Fibroblast of villous mesenchyme (primary cell): ENCODE measurements around the gene BCAT1. TPM values are rescaled to one million over a fixed set of nuclear protein-coding genes. Genes with fewer than 3 reads are reported as not detected.
A peak's percentile ranks its signal among the peaks of the same experiment; 100 is the strongest.
"Not testable (repeated sequence)": the region's sequence is repeated elsewhere in the genome, so short reads cannot be mapped to it uniquely, and the experiment has no call there.

ENCODE experiments used
- DNase-seq: peaks from one replicate; pipeline ENCODE4 v3.0.0-alpha.2; 2010; ENCODE audit warnings: low read depth
- H3K4me3 ChIP-seq: 2 replicates; pipeline ENCODE4 v1.5.1; 2011; ENCODE audit warnings: low read depth, mild to moderate bottlenecking, low read length
- total RNA-seq: library from RNA; depleted of rRNA; stranded (reverse); fragments of >200 nt; gene quantifications from 2 replicates; pipeline ENCODE4 v1.2.3, GENCODE V29; 2012
- TF ChIP-seq, protein P1 (sequence below): IDR thresholded peaks from 2 replicates; pipeline ENCODE4 v1.5.1; 2012; ENCODE audit warnings: low read depth, mild to moderate bottlenecking, low read length; ENCODE audit not compliant: insufficient read depth

The BCAT1 gene
- total RNA-seq, 1 donor: 199 TPM

DNA sequence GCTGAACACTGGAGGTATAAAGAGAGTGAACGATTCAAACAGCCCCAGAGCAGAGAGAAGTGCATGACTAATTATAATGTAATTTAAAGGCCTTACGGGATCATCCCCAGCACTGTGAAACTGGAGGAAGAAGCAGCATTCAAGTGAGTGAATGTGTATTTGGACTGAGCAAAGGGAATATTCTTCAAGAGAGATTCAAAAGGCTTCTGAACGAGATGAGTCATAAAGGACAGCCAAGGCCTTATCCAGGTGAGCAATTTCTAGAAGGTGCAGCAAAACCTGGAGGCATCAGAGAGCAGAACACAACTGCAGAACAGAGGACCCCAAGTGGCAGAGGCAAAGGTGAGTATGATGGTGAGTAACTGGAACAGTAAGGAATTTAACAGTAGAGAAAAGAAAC is 127.2 kb downstream of the BCAT1 start:
- TF ChIP-seq, protein P1, sequence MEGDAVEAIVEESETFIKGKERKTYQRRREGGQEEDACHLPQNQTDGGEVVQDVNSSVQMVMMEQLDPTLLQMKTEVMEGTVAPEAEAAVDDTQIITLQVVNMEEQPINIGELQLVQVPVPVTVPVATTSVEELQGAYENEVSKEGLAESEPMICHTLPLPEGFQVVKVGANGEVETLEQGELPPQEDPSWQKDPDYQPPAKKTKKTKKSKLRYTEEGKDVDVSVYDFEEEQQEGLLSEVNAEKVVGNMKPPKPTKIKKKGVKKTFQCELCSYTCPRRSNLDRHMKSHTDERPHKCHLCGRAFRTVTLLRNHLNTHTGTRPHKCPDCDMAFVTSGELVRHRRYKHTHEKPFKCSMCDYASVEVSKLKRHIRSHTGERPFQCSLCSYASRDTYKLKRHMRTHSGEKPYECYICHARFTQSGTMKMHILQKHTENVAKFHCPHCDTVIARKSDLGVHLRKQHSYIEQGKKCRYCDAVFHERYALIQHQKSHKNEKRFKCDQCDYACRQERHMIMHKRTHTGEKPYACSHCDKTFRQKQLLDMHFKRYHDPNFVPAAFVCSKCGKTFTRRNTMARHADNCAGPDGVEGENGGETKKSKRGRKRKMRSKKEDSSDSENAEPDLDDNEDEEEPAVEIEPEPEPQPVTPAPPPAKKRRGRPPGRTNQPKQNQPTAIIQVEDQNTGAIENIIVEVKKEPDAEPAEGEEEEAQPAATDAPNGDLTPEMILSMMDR: no peak
- DNase-seq: peak; percentile 48
- H3K4me3 ChIP-seq: no peak overlapping the region

DNA sequence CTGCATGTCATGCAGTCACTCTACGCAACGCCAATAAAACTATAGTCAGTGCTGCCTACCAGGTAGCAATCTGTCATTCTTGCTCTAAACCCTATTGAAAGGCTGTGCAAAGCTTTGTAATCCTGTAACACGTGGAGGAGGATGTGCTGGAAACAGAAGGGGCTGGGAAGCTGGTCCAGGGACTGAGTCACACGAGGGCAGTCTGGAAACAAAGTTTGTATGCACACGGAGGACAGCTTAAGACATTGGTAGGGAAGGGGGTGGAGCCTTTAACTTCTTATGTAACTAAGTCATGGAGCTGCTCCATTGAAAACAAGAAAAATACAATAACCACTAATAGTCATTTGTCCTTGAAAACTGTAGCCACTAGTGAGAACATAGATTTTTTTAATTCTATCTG is 128.0 kb downstream of the BCAT1 start:
- DNase-seq: peak; percentile 61
- H3K4me3 ChIP-seq: no peak overlapping the region
- TF ChIP-seq, protein P1: no peak

DNA sequence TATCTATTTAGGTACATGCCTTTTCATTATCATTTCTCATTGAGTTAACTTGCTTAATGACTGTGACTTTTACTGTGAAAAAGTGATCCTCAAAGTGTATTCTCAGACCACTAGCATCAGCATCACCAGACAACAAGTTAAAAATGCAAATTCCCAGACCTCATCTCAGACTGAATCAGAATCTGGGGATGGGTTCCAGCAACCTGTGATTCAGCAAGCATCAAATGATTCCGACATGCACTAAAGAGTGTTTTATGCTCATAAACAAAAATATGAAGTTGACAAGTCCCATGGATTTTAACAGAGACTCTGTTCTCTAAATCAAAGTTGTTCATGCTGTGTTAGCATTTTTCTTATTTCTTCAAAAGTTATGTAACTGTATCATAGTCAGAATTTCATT is 130.6 kb downstream of the BCAT1 start:
- DNase-seq: no peak
- TF ChIP-seq, protein P1: no peak
- H3K4me3 ChIP-seq: no peak overlapping the region

DNA sequence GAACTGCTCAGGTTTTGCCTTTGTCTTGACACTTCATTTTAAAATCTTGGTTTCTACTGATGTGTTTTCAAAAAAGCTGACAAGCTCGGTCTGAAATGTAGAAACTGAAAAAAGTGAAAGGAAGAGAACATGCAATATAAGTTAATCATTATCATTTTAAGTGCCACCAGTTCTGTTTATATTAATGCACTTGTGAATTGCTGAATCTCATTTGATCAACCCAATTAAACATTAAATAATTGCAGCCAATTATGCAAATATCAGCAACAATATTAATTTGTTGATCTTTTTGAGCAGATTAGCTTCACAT is 133.8 kb downstream of the BCAT1 start:
- no peak for DNase-seq
- TF ChIP-seq, protein P1: no peak
- no peak overlapping the region for H3K4me3 ChIP-seq

DNA sequence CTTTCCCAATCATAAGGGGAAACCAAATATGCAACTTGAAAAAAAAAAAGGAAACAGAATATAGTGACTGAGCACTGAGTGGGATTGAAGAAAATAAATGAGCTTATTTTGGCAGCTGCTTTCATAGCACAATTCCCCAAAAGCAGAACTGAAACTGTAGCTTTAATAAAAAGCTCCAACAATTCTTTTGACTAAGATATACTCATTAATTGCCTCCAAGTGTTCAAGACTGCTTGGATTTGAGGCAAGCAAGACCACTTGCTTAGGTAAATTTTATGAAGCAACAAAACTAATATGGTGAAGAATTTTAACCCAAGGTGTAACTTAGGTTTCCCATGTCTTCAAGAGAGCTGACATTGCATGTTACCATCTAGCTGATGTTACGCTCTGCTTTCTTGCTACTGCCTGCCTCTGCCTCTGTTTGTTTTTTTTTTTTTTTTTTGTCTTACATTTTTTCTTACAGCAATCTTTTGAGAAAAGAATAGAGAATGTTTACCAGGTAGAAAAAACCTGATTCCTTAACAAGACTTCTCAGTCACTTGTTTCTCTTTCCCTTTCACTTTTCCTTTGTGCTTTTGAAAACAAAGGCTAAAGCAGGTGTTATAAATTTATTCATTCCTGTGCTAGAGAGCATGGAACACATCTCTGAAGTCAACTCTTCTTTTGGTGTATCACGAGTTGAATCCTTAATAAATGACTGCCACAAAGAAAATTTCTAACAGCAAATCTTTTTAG is 134.4 kb downstream of the BCAT1 start:
- H3K4me3 ChIP-seq: no peak overlapping the region
- DNase-seq: no peak
- TF ChIP-seq, protein P1: no peak

DNA sequence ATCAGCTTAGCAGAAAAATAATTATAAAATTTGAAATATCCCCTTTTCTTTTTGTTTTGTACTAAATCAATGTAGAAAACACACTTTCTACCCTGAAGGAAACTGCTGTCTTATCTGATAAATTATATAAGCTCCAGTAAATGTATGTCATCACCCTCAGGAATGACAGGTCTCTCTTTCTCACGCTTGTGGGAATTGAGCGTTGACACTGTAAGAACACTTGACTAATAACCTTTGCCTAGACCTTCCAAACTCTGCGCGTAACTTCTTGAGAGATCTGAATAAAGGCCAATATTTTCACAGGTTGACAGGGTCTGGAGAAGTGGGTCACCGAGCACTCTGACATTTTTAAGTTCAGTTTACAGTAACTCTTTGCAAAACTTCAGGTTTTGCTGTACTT is 138.5 kb downstream of the BCAT1 start:
- no peak for DNase-seq
- H3K4me3 ChIP-seq: no peak overlapping the region
- TF ChIP-seq, protein P1: no peak

DNA sequence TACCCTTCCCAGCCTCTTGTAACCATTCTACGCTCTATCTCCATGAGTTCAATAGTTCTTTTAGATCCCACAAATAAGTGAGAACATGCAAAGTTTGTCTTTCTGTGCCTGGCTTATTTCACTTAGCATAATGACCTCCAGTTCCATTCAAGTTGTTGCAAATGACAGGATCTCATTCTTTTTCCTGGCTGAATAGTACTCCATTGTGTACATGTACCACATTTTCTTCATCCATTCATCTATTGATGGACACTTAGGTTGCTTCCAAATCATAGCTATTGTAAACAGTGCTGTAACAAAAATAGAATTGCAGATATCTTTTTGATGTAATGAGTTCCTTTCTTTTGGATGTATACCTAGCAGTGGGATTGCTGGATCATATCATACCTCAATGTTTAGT is 139.6 kb downstream of the BCAT1 start:
- not testable (repeated sequence) for H3K4me3 ChIP-seq, DNase-seq
